Lower lobe of right lung (tissue), 2 donors: Measurements from ENCODE around the gene PRKN. TPM values are rescaled to one million over a fixed set of nuclear protein-coding genes. Genes with fewer than 3 reads are reported as not detected.

ENCODE experiments used
- ATAC-seq, 2 donors: fragments of 200-7000 bp; cut with Tn5 transposase; one replicate each; pipeline ENCODE4 v1.9.1; 2020 to 2022; ENCODE audit warnings: mild to moderate bottlenecking in 2 of 2, moderate library complexity in 2 of 2
- DNase-seq: peaks from one replicate; pipeline ENCODE4 v3.0.0-alpha.2; 2020
- H3K27ac ChIP-seq: fragments of 200-600 bp; one replicate; pipeline ENCODE4 v1.8.0; 2022
- H3K27me3 ChIP-seq: fragments of 200-600 bp; one replicate; pipeline ENCODE4 v1.8.0; 2022; ENCODE audit warnings: low read depth
- H3K36me3 ChIP-seq: fragments of 200-600 bp; one replicate; pipeline ENCODE4 v1.8.0; 2022; ENCODE audit warnings: mild to moderate bottlenecking
- H3K4me1 ChIP-seq: fragments of 200-600 bp; one replicate; pipeline ENCODE4 v1.8.0; 2022
- H3K4me3 ChIP-seq: fragments of 200-600 bp; one replicate; pipeline ENCODE4 v1.8.0; 2022; ENCODE audit warnings: mild to moderate bottlenecking
- H3K9me3 ChIP-seq: fragments of 200-600 bp; one replicate; pipeline ENCODE4 v1.8.0; 2022
- CTCF ChIP-seq: fragments of 200-600 bp; IDR thresholded peaks from one replicate; pipeline ENCODE4 v1.8.0; 2022; ENCODE audit warnings: antibody characterized with exemption, mild to moderate bottlenecking
- intact Hi-C: fragments of 100-400 bp; cut with DNase I; formaldehyde crosslinking; loops from one replicate; pipeline ENCODE4 v1.11.0; 2022
- total RNA-seq: library from RNA; stranded (reverse); fragmentation: NEBNext Ultra II Directional; extraction: Animal tissue kit (Norgen Biotek cat#: 25700); gene quantifications from one replicate; pipeline ENCODE4 v1.2.1, GENCODE V29; 2021
- donor health status: DM: no; HTN: yes; CAD: no; lungs with severe emphysema.

Gene PRKN
- total RNA-seq, 1 donor from 2014 or later = 6.1 TPM

GRCh38 chr6:162360901-162361567 is 366.5 kb downstream of the PRKN start:
- no peaks in the 10 kb centered on the region for H3K9me3 ChIP-seq
- intact Hi-C loops = no loop called here
- no peak for TF ChIP-seq CTCF
- H3K4me1 ChIP-seq = no peaks in the 10 kb centered on the region
- DNase-seq (no peak), ATAC-seq (no peak)
- H3K4me3 ChIP-seq = no peak overlapping the region
- no peaks in the 10 kb centered on the region for H3K27me3 ChIP-seq
- no peak overlapping the region for H3K27ac ChIP-seq
- H3K36me3 ChIP-seq = no peaks in the 10 kb centered on the region

GRCh38 chr6:162358625-162359024 is 368.9 kb downstream of the PRKN start:
- ATAC-seq (no peak), DNase-seq (no peak)
- TF ChIP-seq CTCF = no peak
- Histone ChIP-seq H3K36me3 (no peaks in the 10 kb centered on the region), H3K27ac (no peak overlapping the region), H3K27me3 (no peaks in the 10 kb centered on the region), H3K9me3 (no peaks in the 10 kb centered on the region), H3K4me1 (no peaks in the 10 kb centered on the region), H3K4me3 (no peak overlapping the region)
- intact Hi-C loops = no loop called here

GRCh38 chr6:162345051-162345511 is 382.5 kb downstream of the PRKN start:
- no peaks in the 10 kb centered on the region for H3K36me3 ChIP-seq
- ATAC-seq (no peak), DNase-seq (no peak)
- H3K27me3 ChIP-seq = no peaks in the 10 kb centered on the region
- no peaks in the 10 kb centered on the region for H3K4me1 ChIP-seq
- TF ChIP-seq CTCF = no peak
- H3K4me3 ChIP-seq = no peak overlapping the region
- H3K27ac ChIP-seq = no peak overlapping the region
- H3K9me3 ChIP-seq = no peaks in the 10 kb centered on the region
- intact Hi-C loops = no loop called here

GRCh38 chr6:162344646-162345010 is 382.9 kb downstream of the PRKN start:
- ATAC-seq = no peak
- no peaks in the 10 kb centered on the region for H3K4me1 ChIP-seq

GRCh38 chr6:162343936-162344645 is 383.5 kb downstream of the PRKN start:
- Histone ChIP-seq H3K27me3 (no peaks in the 10 kb centered on the region), H3K4me1 (no peaks in the 10 kb centered on the region), H3K27ac (no peak overlapping the region), H3K4me3 (no peak overlapping the region), H3K36me3 (no peaks in the 10 kb centered on the region), H3K9me3 (no peaks in the 10 kb centered on the region)
- DNase-seq = no peak
- intact Hi-C loops = no loop called here
- no peak for TF ChIP-seq CTCF
- ATAC-seq = no peak

More at GRCh38 chr6:162344646-162345010, 382.9 kb downstream of the PRKN start:
- Histone ChIP-seq H3K4me3 (no peak overlapping the region), H3K27me3 (no peaks in the 10 kb centered on the region), H3K9me3 (no peaks in the 10 kb centered on the region), H3K27ac (no peak overlapping the region), H3K36me3 (no peaks in the 10 kb centered on the region)
- intact Hi-C loops = no loop called here
- TF ChIP-seq CTCF = no peak
- no peak for DNase-seq
